ENCODE results near the gene ITGA7.

ITGA7 gene

GRCh38 chr12:55642669-55643068 is 65.0 kb downstream of the ITGA7 start:
- DNase-seq: peak in 1 of 14 donors; percentile 11

GRCh38 chr12:55642267-55642666 is 65.4 kb downstream of the ITGA7 start:
- no peak for DNase-seq

- no peak for DNase-seq
Measured at GRCh38 chr12:55641595-55641994, 66.1 kb downstream of the ITGA7 start.

GRCh38 chr12:55637467-55637866 is 70.2 kb downstream of the ITGA7 start:
- DNase-seq: no peak

- DNase-seq: no peak
Measured at GRCh38 chr12:55636853-55637252, 70.9 kb downstream of the ITGA7 start, which contains the start of gene OR10P1. TSS of gene OR10P1 (plus strand) at chr12:55636892. CDS start at chr12:55636892, 0 bp downstream.

- no peak for DNase-seq
Measured at GRCh38 chr12:55636116-55636655, 71.5 kb downstream of the ITGA7 start.
